ENCODE results near the gene NKX3-2. TPM values are rescaled to one million over a fixed set of nuclear protein-coding genes. Genes with fewer than 3 reads are reported as not detected.

The NKX3-2 gene
- total RNA-seq, 4 donors from 2014 or later, result 3.8 to 19.5 (median 5.1) TPM

- H3K27me3 ChIP-seq, result peaks cover 13% of the 10 kb centered on the region
- H3K4me1 ChIP-seq, result peaks cover 0 to 8% (median 4%) of the 10 kb centered on the region in 4 donors
- WGBS, 2 donors (ENCODE audit: low coverage in 1 of 2), result 87 to 88% methylated on average over 1 of the region's 1 CpG
- no peaks in the 10 kb centered on the region for H3K36me3 ChIP-seq
- no peak for DNase-seq
- intact Hi-C loops (cut with DNase I; ENCODE audit: low total_unique reads), result no loop called here
- in situ Hi-C loops (cut with MboI; ENCODE audit: low pct_ligation_motif_present in 1 of 4, low pct_unique_long_range_greater_than_20kb in 1 of 4, low sequenced_read_pairs in 3 of 4), result no loop called here
- H3K9me3 ChIP-seq, result no peaks in the 10 kb centered on the region
- no peak overlapping the region for H3K27ac ChIP-seq
- no peak for TF ChIP-seq POLR2A (IDR thresholded peaks at IDR 0.05)
- TF ChIP-seq POLR2AphosphoS5 (IDR thresholded peaks at IDR 0.05), result no peak
- TF ChIP-seq CTCF (IDR thresholded peaks at IDR 0.05), result no peak
- no peak for TF ChIP-seq EP300 (IDR thresholded peaks at IDR 0.05; ENCODE audit: low read depth)
- H3K4me3 ChIP-seq, result no peak overlapping the region
Observed at GRCh38 chr4:13495753-13496152, 48.6 kb downstream of the NKX3-2 start.

DNA sequence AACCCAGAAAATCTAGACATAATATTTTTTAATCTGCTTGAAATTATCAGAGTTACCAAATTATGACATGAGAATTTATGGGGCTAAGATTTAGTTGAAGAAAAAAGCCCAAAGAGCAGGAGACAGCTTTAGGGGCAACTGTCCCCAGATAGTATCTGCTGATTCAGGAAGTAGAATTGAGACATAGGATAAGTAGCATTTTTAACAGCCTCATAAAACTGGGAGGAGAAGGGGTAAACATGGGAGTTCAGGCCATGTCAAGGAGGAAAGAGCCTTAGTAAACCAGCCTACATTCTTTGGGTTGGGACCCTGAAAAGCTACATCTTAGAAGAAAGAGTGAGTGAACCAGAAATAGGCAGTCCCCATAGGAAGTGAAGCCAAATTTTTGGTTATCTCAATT, 50.5 kb downstream of the NKX3-2 start:
- Histone ChIP-seq H3K4me1 (peaks cover 0 to 8% (median 4%) of the 10 kb centered on the region in 4 donors), H3K9me3 (no peaks in the 10 kb centered on the region), H3K27ac (no peak overlapping the region), H3K27me3 (peaks cover 6% of the 10 kb centered on the region), H3K4me3 (no peak overlapping the region), H3K36me3 (no peaks in the 10 kb centered on the region)
- no peak for TF ChIP-seq CTCF (IDR thresholded peaks at IDR 0.05)
- no peak for TF ChIP-seq POLR2A (IDR thresholded peaks at IDR 0.05)
- TF ChIP-seq EP300 (IDR thresholded peaks at IDR 0.05; ENCODE audit: low read depth), result no peak
- no peak for TF ChIP-seq POLR2AphosphoS5 (IDR thresholded peaks at IDR 0.05)
- intact Hi-C loops (cut with DNase I; ENCODE audit: low total_unique reads), result no loop called here
- in situ Hi-C loops (cut with MboI; ENCODE audit: low pct_ligation_motif_present in 1 of 4, low pct_unique_long_range_greater_than_20kb in 1 of 4, low sequenced_read_pairs in 3 of 4), result no loop called here
- DNase-seq, result no peak

DNA sequence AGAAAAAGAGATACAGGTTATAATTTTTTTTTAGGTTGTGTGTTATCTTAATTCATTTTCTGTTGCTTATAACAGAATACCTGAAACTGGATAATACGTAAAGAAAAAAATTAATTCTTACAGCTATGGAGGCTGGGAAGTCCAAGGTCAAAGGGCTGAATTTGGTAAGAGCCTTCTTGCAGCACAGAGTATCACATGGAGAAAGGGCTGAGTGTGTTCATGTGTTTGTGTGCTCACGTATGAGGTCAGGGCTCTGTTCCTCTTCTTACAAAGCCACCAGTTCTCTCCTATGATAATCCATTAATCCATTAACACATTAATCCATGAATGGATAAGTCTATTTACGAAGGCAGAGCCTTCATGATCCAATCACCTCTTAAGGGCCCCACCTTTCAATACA, 51.6 kb downstream of the NKX3-2 start:
- Histone ChIP-seq H3K4me3 (no peak overlapping the region), H3K27me3 (peaks cover 7% of the 10 kb centered on the region), H3K9me3 (no peaks in the 10 kb centered on the region), H3K27ac (no peak overlapping the region), H3K36me3 (no peaks in the 10 kb centered on the region), H3K4me1 (peaks cover 0 to 8% (median 4%) of the 10 kb centered on the region in 4 donors)
- no peak for TF ChIP-seq POLR2AphosphoS5 (IDR thresholded peaks at IDR 0.05)
- in situ Hi-C loops (cut with MboI; ENCODE audit: low pct_ligation_motif_present in 1 of 4, low pct_unique_long_range_greater_than_20kb in 1 of 4, low sequenced_read_pairs in 3 of 4), result no loop called here
- no peak for DNase-seq
- WGBS, 2 donors (ENCODE audit: low coverage in 1 of 2), result 85 to 98% methylated on average over 3 of the region's 3 CpGs
- intact Hi-C loops (cut with DNase I; ENCODE audit: low total_unique reads), result no loop called here

Other genes starting within 250 kb of the NKX3-2 start
- 10 to 100 TPM in 3 of 4 donors, 1 to 10 TPM in 1; 6.4 to 19.5 (median 17.8) TPM for gene RAB28, start 60.2 kb downstream of the NKX3-2 start, total RNA-seq
- gene BOD1L1, start 83.2 kb upstream of the NKX3-2 start, total RNA-seq, result 10 to 100 TPM; 33.7 to 72.2 (median 60.8) TPM